GM12875 (cell line): ENCODE data around the gene MEG3.

Experiments
- H3K4me3 ChIP-seq: one replicate; pipeline ENCODE4 v1.5.1; 2011; ENCODE audit warnings: low read depth, low read length, control low read depth
- TF ChIP-seq, protein P1 (sequence below): IDR thresholded peaks from 2 replicates; pipeline ENCODE4 v1.5.1; 2011; ENCODE audit warnings: low read depth, mild to moderate bottlenecking, control low read depth, inconsistent platforms, low read length, moderate library complexity, borderline replicate concordance; ENCODE audit not compliant: insufficient read depth

Gene MEG3

DNA sequence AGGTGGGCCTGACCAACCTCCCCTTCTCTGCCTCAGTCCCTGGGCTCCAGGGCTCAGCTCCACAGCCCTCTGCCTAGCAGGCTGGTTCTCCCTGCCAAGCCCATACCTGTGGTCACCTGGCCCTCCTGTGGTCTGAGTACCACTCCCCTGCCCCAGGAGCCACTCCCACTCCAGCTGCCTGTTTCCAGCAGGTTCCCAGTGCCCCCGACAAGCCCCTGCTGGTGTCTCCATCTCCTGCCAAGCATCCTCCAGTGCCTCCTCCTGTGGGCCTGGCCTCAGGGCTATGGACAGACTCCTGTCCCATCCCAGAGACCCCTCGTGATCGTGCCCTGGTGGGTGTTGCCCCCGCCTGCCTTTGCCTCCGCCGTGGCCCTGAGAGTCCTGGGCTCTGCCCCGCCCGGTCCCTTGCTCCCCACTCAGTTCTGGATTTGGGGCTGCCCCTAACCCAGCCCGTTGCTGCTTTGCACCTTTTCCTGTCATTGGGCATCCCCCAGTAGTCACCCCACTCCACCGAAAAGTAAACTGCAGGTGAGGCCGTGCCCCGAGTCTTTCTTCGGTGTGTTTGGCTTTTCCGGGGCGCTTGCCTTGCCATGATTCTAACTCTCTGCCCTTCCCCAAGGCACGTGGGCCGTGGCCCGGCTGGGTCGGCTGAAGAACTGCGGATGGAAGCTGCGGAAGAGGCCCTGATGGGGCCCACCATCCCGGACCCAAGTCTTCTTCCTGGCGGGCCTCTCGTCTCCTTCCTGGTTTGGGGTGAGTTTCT lies 9.8 kb downstream of the MEG3 start:
- no peak overlapping the region for H3K4me3 ChIP-seq
- TF ChIP-seq, protein P1, sequence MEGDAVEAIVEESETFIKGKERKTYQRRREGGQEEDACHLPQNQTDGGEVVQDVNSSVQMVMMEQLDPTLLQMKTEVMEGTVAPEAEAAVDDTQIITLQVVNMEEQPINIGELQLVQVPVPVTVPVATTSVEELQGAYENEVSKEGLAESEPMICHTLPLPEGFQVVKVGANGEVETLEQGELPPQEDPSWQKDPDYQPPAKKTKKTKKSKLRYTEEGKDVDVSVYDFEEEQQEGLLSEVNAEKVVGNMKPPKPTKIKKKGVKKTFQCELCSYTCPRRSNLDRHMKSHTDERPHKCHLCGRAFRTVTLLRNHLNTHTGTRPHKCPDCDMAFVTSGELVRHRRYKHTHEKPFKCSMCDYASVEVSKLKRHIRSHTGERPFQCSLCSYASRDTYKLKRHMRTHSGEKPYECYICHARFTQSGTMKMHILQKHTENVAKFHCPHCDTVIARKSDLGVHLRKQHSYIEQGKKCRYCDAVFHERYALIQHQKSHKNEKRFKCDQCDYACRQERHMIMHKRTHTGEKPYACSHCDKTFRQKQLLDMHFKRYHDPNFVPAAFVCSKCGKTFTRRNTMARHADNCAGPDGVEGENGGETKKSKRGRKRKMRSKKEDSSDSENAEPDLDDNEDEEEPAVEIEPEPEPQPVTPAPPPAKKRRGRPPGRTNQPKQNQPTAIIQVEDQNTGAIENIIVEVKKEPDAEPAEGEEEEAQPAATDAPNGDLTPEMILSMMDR = no peak

DNA sequence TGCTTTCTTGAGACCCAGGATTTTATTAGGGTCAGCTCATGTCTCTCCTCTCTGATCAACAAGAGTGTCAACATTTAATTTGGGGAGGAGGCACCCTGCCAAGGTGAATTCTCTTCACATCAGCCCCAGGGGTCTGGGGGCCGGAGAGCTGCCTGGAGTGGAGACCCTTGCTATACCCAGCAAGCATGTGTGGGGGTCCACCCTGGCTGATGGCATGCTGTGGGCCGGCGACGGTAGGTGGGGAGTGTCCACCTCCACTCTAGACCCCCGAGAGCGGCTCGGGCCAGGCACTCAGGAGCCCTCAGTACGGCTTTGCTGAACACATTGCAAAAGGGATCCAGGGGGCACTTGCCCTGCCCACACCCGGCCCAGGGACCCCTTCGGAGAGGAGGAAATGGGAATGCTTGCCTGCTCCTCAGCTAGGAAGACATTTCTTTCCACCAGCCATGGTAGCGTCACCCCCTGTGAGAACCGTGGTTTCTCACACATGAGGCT lies 10.4 kb downstream of the MEG3 start:
- TF ChIP-seq, protein P1 = no peak
- H3K4me3 ChIP-seq = no peak overlapping the region

DNA sequence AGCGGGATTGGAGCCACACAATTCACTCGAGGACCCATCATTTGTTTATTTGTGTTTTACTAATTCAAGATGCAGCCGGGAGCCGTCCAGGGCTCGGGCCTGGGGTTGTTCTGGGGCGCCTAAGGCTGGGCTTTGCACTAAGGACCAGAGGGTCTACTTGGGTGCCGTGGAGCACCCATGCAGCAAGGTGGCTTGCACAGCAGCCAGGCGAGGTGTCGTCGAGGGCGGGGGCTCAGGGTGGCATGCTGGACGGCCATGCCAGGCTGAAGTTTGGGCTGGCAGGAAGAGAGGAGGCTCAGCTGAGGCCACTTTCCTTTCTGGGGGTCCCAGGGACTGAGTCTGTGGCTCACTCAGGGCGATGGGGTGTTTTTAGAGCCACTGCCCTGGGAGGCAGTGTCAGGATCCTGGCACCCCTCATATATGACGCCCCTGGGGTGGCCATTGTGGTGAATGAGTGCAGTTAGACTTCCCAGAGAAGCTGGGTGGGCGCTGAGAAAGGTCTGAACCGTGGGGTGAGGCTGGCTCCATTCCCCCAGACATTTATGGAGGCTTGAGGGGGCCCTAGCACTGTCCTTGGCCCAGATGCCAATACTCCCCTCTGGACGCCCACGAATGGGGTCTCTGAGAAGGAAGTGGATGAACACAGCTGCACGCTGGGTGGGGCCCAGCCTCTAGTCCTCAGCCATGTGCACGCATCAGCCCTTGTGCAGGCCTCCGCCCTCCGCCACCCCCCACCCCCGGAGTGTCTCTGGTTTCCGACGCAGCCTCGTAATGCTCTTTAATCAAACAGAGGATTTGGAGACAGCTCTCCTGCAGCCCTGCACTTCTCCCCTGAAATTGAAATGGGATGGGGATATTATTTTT lies 11.3 kb downstream of the MEG3 start:
- TF ChIP-seq, protein P1 = no peak
- no peak overlapping the region for H3K4me3 ChIP-seq

DNA sequence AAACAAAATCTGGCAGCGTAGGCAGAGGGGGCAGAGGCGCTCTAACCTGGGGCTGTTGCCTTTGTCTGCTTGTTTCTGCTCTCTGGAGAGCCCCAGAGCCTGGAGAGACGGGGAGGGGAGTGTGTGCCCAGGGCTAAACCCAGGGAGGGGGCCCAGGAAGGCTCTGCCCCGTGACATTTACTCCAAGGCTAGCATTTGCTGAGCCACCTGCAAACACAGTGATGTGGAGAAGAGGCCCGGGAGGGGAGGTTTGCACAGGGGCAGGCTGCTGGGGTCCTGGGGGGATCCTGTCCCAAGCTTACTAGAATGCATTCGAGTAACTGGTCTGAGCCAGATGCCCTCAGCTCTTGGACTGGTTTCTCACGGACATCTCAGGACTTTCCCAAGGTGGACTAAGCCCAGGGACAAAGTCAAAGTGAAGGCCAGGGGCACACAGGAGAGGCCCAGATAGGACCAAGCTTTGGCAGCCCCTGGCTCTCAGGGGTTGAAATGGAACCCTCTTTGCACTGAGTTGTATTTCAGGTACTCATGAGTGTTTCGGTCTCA lies 12.0 kb downstream of the MEG3 start:
- no peak overlapping the region for H3K4me3 ChIP-seq
- TF ChIP-seq, protein P1 = no peak

DNA sequence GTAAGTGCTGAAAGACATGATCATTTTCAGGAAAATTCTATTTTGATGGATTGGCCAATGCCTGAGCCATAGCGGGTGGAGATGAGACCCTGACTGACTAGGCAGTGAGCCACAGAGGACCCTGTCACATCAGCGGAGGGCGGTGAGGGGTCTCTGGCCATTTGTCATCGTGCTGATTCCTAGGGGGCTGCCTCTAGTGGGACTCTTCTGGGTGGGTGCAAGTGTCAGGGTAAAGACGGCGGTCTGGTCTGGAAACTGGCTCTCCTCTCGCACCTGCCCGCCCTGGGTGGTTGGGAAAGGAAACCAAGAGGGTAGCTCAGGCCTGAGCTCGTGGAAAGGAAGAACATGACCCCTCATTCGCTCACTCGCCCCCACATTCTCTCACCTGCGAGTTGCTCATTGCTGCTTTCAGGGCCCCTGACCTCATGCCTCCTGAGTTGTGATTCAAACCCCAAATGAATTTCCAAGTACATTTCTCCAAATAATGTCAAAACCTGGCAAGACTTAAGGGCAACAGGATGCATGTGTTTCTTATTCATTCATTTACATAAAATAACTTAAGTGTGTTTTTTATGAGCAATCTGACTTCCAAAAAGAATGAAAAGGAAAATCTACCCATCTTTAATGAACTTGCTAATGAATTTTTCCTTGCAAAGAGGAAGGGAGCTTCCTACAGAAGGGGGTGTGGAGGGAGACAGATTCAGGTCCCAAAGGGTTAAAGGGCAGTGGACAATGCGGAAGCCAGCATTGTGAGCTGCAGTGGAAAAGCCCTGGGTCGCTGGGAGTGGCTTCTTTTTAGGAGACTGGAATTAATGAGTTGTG lies 12.8 kb downstream of the MEG3 start:
- TF ChIP-seq, protein P1 = no peak
- H3K4me3 ChIP-seq = no peak overlapping the region

DNA sequence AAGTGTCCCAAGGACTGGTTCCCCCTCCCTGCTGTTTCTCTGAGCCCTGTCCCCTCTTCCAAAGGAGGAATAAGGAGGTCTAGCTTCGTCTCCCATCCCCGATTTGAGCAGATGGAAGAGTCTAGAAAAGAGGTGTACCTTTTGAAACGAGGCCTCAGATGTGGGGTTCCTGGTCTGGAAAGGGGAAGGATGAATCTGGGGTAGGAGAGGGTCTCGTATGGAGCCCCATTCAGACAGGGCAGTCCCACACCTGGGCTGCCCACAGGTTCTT lies 13.3 kb downstream of the MEG3 start:
- TF ChIP-seq, protein P1 = no peak
- H3K4me3 ChIP-seq = no peak overlapping the region
